DND-41 (cell line): ENCODE measurements around the gene LRRC3B.

Experiments
- CTCF ChIP-seq: IDR thresholded peaks from 2 replicates; pipeline ENCODE4 v1.5.1; 2012; ENCODE audit warnings: borderline replicate concordance, low read length, moderate library complexity, mild to moderate bottlenecking; ENCODE audit not compliant: poor library complexity, severe bottlenecking; ENCODE audit errors: extremely low read depth
- EZH2 ChIP-seq: IDR thresholded peaks from 3 replicates; pipeline ENCODE4 v1.6.1; 2012; ENCODE audit warnings: borderline replicate concordance, low read depth, mild to moderate bottlenecking, moderate library complexity, low read length, inconsistent platforms; ENCODE audit not compliant: severe bottlenecking

GRCh38 chr3:26668171-26668570 is 45.6 kb downstream of the LRRC3B start:
- TF ChIP-seq CTCF (no peak), EZH2 (no peak)
